Neural progenitor cell (in vitro differentiated cells): Measurements from ENCODE around the gene RNF214. TPM values are rescaled to one million over a fixed set of nuclear protein-coding genes. Genes with fewer than 3 reads are reported as not detected.
A peak's percentile ranks its signal among the peaks of the same experiment; 100 is the strongest.

Source experiments
- DNase-seq: peaks from one replicate; pipeline ENCODE4 v3.0.0-alpha.2; 2016; ENCODE audit warnings: low spot score
- H2AFZ ChIP-seq: fragments of 200-600 bp; sonication (generic); replicated peaks from 2 replicates; pipeline ENCODE4 v1.6.1; 2016; ENCODE audit warnings: antibody characterized with exemption
- H3F3A ChIP-seq: fragments of 200-600 bp; sonication (generic); 2 replicates; pipeline ENCODE4 v1.6.1; 2016; ENCODE audit warnings: antibody characterized with exemption, low read depth
- H3K27ac ChIP-seq: fragments of 200-600 bp; sonication (generic); 2 replicates; pipeline ENCODE4 v1.5.1; 2016; ENCODE audit warnings: mild to moderate bottlenecking
- H3K27me3 ChIP-seq: fragments of 200-600 bp; sonication (generic); 2 replicates; pipeline ENCODE4 v1.6.1; 2016; ENCODE audit warnings: mild to moderate bottlenecking, moderate library complexity
- H3K36me3 ChIP-seq: fragments of 200-600 bp; sonication (generic); 2 replicates; pipeline ENCODE4 v1.5.1; 2016
- H3K4me1 ChIP-seq: fragments of 200-600 bp; sonication (generic); 2 replicates; pipeline ENCODE4 v1.6.1; 2016; ENCODE audit warnings: mixed run types
- H3K4me2 ChIP-seq: fragments of 200-600 bp; sonication (generic); 2 replicates; pipeline ENCODE4 v1.6.1; 2016
- H3K4me3 ChIP-seq: fragments of 200-600 bp; sonication (generic); 2 replicates; pipeline ENCODE4 v1.5.1; 2016
- H3K79me2 ChIP-seq: fragments of 200-600 bp; sonication (generic); 2 replicates; pipeline ENCODE4 v1.6.1; 2016; ENCODE audit warnings: low read depth
- H3K9ac ChIP-seq: fragments of 200-600 bp; sonication (generic); 2 replicates; pipeline ENCODE4 v1.6.1; 2016
- H3K9me3 ChIP-seq: fragments of 200-600 bp; sonication (generic); 2 replicates; pipeline ENCODE4 v1.5.1; 2016; ENCODE audit warnings: low read depth
- H4K20me1 ChIP-seq: fragments of 200-600 bp; sonication (generic); 2 replicates; pipeline ENCODE4 v1.6.1; 2016; ENCODE audit warnings: low read depth
- H3K27ac Mint-ChIP-seq: 3 replicates; pipeline ENCODE4 v1.8.0; 2021; ENCODE audit warnings: mixed read lengths
- H3K27me3 Mint-ChIP-seq: 2 replicates; pipeline ENCODE4 v1.8.0; 2022; ENCODE audit warnings: low read depth, mild to moderate bottlenecking, inconsistent platforms, moderate library complexity, mixed read lengths; ENCODE audit not compliant: insufficient read depth
- H3K36me3 Mint-ChIP-seq: 3 replicates; pipeline ENCODE4 v1.8.0; 2021; ENCODE audit warnings: mixed read lengths
- H3K4me1 Mint-ChIP-seq: 3 replicates; pipeline ENCODE4 v1.8.0; 2021; ENCODE audit warnings: mixed read lengths
- H3K4me3 Mint-ChIP-seq: 3 replicates; pipeline ENCODE4 v1.8.0; 2021; ENCODE audit warnings: mild to moderate bottlenecking, moderate library complexity, mixed read lengths
- H3K9me3 Mint-ChIP-seq: 3 replicates; pipeline ENCODE4 v1.8.0; 2020; ENCODE audit warnings: mixed read lengths
- EZH2 ChIP-seq: fragments of 200-600 bp; sonication (generic); IDR thresholded peaks from 2 replicates; pipeline ENCODE4 v1.6.1; 2017; ENCODE audit warnings: antibody characterized with exemption, mild to moderate bottlenecking, moderate library complexity
- EZH2phosphoT487 ChIP-seq: fragments of 200-600 bp; sonication (generic); IDR thresholded peaks from 2 replicates; pipeline ENCODE4 v1.6.1; 2017; ENCODE audit warnings: antibody characterized with exemption
- total RNA-seq: library from RNA; depleted of rRNA; stranded (reverse); fragments of >200 nt; gene quantifications from 2 replicates; pipeline ENCODE4 v1.2.3, GENCODE V29; 2015; ENCODE audit warnings: low replicate concordance
- TF ChIP-seq, protein P1 (sequence below): fragments of 200-600 bp; sonication (generic); IDR thresholded peaks from 2 replicates; pipeline ENCODE4 v1.5.1; 2017; ENCODE audit warnings: antibody characterized with exemption, mild to moderate bottlenecking

Gene RNF214
- total RNA-seq, 1 donor from 2014 or later = 43.6 TPM

DNA sequence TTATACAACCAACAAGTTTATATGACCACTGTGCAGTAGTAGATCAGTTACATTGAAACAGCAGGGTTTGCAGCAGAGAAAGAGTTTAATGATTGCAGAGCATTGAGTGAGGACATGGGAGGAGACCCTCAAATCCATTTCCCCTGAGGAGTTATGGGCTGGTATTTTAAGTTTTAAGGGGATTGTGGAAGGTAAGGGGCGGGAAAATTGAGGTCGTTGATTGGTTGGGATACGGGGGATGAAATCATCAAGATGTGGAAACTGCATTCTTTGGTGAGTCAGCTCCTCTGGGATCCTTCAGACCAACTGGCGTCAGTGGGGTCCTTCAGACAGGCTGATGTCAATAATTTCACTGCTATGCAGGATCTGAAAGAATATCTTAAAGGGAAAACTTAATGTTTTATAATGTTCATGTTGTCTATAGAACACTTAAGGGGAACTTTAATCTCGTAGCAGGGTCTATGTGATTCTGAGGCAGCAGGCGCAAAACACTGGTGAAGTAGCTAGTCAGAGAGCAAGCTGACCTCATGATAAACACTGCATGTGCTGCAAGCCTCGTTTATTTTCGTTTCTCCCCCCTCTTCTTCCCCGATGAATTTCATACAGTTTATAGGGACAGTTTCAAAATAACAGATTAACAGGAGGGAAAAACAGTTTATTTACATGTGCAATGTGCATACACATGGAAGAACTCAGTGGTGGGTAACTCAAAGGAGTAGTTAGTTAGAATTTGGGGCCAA is 41.2 kb downstream of the RNF214 start:
- no peak overlapping the region for H3K27ac ChIP-seq
- H3K9me3 Mint-ChIP-seq = peaks cover 2% of the 10 kb centered on the region
- H3K9me3 ChIP-seq = no peaks in the 10 kb centered on the region
- H3F3A ChIP-seq = peaks cover 3% of the 10 kb centered on the region
- no peaks in the 10 kb centered on the region for H3K27me3 Mint-ChIP-seq
- H3K36me3 ChIP-seq = no peaks in the 10 kb centered on the region
- peaks cover 7% of the 10 kb centered on the region for H4K20me1 ChIP-seq
- H3K79me2 ChIP-seq = no peaks in the 10 kb centered on the region
- no peak overlapping the region for H3K27ac Mint-ChIP-seq
- H3K9ac ChIP-seq = no peak overlapping the region
- no peak overlapping the region for H3K4me3 ChIP-seq
- H3K36me3 Mint-ChIP-seq = peaks cover 23% of the 10 kb centered on the region
- H3K4me2 ChIP-seq = no peak overlapping the region
- peaks cover 3% of the 10 kb centered on the region for H3K4me1 ChIP-seq
- TF ChIP-seq EZH2 (no peak), EZH2phosphoT487 (no peak)
- TF ChIP-seq, protein P1, sequence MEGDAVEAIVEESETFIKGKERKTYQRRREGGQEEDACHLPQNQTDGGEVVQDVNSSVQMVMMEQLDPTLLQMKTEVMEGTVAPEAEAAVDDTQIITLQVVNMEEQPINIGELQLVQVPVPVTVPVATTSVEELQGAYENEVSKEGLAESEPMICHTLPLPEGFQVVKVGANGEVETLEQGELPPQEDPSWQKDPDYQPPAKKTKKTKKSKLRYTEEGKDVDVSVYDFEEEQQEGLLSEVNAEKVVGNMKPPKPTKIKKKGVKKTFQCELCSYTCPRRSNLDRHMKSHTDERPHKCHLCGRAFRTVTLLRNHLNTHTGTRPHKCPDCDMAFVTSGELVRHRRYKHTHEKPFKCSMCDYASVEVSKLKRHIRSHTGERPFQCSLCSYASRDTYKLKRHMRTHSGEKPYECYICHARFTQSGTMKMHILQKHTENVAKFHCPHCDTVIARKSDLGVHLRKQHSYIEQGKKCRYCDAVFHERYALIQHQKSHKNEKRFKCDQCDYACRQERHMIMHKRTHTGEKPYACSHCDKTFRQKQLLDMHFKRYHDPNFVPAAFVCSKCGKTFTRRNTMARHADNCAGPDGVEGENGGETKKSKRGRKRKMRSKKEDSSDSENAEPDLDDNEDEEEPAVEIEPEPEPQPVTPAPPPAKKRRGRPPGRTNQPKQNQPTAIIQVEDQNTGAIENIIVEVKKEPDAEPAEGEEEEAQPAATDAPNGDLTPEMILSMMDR = no peak
- no peak for DNase-seq
- H3K4me3 Mint-ChIP-seq = no peak overlapping the region
- no peak overlapping the region for H2AFZ ChIP-seq
- peaks cover 3% of the 10 kb centered on the region for H3K4me1 Mint-ChIP-seq
- no peaks in the 10 kb centered on the region for H3K27me3 ChIP-seq

DNA sequence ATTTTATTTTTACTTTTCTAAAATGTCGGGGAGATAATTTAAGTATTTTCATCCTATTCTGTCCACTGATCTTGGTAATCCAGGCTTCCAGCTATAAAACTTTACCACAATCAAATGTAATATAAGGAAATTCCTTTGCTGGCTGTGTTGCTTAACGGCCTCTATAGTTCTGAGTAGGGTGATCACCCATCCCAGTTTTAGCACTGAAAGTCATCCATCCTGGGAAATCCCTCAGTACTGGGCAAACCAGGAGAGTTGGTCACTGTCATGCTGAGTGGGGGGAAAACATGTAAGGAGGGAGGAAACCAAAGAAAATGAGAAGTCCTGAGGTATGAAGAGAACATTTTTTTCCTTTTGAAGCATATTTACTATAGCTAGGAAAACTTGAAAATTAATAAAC is 45.9 kb downstream of the RNF214 start:
- no peak for DNase-seq
- H3K9me3 Mint-ChIP-seq = no peaks in the 10 kb centered on the region
- Histone ChIP-seq H3K4me1 (peaks cover 3% of the 10 kb centered on the region), H3K9ac (no peak overlapping the region), H3K4me2 (no peak overlapping the region), H3K27ac (no peak overlapping the region), H3K9me3 (no peaks in the 10 kb centered on the region), H3K4me3 (no peak overlapping the region), H3K36me3 (no peaks in the 10 kb centered on the region), H3K27me3 (no peaks in the 10 kb centered on the region), H4K20me1 (no peaks in the 10 kb centered on the region), H3K79me2 (no peaks in the 10 kb centered on the region), H2AFZ (no peak overlapping the region), H3F3A (peaks cover 3% of the 10 kb centered on the region)
- H3K4me1 Mint-ChIP-seq = peaks cover 8% of the 10 kb centered on the region
- peaks cover 26% of the 10 kb centered on the region for H3K36me3 Mint-ChIP-seq
- TF ChIP-seq EZH2 (no peak), EZH2phosphoT487 (no peak)
- TF ChIP-seq, protein P1 = no peak
- H3K27me3 Mint-ChIP-seq = no peaks in the 10 kb centered on the region
- no peak overlapping the region for H3K4me3 Mint-ChIP-seq
- peak overlapping the region; percentile 1 for H3K27ac Mint-ChIP-seq

DNA sequence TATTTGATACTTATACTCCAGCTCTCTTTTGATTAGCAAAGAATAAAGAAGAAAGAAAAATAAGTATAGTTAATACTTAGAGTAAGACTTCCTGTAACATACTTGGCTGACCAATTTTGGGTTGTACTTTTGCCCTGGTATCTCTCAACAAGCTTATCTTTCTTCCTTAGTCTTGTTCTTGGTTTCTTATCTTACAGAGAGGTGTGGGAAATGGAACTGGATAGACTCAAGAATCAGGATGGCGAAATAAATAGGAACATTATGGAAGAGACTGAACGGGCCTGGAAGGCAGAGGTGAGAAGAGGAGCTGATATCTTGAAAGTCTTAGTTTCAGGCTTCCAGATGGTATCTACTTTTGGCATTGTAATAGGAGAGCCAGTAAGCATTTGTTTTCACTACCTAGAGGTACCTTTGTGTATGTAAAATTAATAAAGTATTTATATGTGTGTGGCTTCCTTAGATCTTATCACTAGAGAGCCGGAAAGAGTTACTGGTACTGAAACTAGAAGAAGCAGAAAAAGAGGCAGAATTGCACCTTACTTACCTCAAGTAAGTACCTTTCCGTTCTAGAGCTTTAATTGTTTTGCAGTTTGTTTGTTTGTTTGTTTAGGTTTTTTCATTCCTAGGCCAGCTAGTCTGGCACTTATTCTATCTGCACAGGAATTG is 47.4 kb downstream of the RNF214 start:
- H2AFZ ChIP-seq = no peak overlapping the region
- no peak overlapping the region for H3K4me2 ChIP-seq
- no peak overlapping the region for H3K4me3 ChIP-seq
- no peak overlapping the region for H3K27ac ChIP-seq
- H3K27me3 Mint-ChIP-seq = no peaks in the 10 kb centered on the region
- H3K4me1 ChIP-seq = peaks cover 3% of the 10 kb centered on the region
- H3K79me2 ChIP-seq = no peaks in the 10 kb centered on the region
- H3K9me3 Mint-ChIP-seq = no peaks in the 10 kb centered on the region
- TF ChIP-seq EZH2 (no peak), EZH2phosphoT487 (no peak)
- TF ChIP-seq, protein P1 = no peak
- H3K27me3 ChIP-seq = no peaks in the 10 kb centered on the region
- H3F3A ChIP-seq = peaks cover 3% of the 10 kb centered on the region
- peaks cover 8% of the 10 kb centered on the region for H3K4me1 Mint-ChIP-seq
- H3K9me3 ChIP-seq = no peaks in the 10 kb centered on the region
- no peaks in the 10 kb centered on the region for H4K20me1 ChIP-seq
- H3K9ac ChIP-seq = no peak overlapping the region
- H3K4me3 Mint-ChIP-seq = no peak overlapping the region
- no peak for DNase-seq
- H3K27ac Mint-ChIP-seq = no peak overlapping the region
- H3K36me3 ChIP-seq = no peaks in the 10 kb centered on the region
- peaks cover 23% of the 10 kb centered on the region for H3K36me3 Mint-ChIP-seq
